BJ (cell line): ENCODE results near the gene EFCAB9. TPM values are rescaled to one million over a fixed set of nuclear protein-coding genes. Genes with fewer than 3 reads are reported as not detected.

Experiments used
- CTCF ChIA-PET: fragments of 350-600 bp; formaldehyde crosslinking; extraction: SDS; loops from one replicate; lab custom pipeline; 2021; ENCODE audit warnings: antibody characterized with exemption, inconsistent platforms; lab: Yijun Ruan, JAX
- POLR2A ChIA-PET: fragments of 300-600 bp; sonication (Branson Sonifier 250); formaldehyde crosslinking; extraction: SDS; loops from one replicate; lab custom pipeline; 2021; ENCODE audit warnings: antibody characterized with exemption; lab: Charles Lee
- DNase-seq: peaks from one replicate; pipeline ENCODE4 v3.0.0-alpha.2; 2011; ENCODE audit warnings: low read depth
- H3K27me3 ChIP-seq: 2 replicates; pipeline ENCODE4 v1.6.0; 2011; ENCODE audit warnings: low read length; ENCODE audit not compliant: control insufficient read depth, insufficient read depth
- H3K36me3 ChIP-seq: 2 replicates; pipeline ENCODE4 v1.5.1; 2011; ENCODE audit warnings: low read length; ENCODE audit not compliant: control insufficient read depth, insufficient read depth
- H3K4me3 ChIP-seq: 2 replicates; pipeline ENCODE4 v1.5.1; 2011; ENCODE audit warnings: low read depth, mild to moderate bottlenecking, control low read depth, low read length
- polyA plus RNA-seq: library from polyadenylated mRNA; depleted of rRNA; stranded (reverse); fragments of >200 nt; gene quantifications from 2 replicates; pipeline ENCODE4 v1.2.3, GENCODE V29; 2011
- TF ChIP-seq, protein P1 (sequence below): IDR thresholded peaks from 2 replicates; pipeline ENCODE4 v1.5.1; 2011; ENCODE audit warnings: low read depth, mild to moderate bottlenecking, control low read depth, inconsistent platforms, low read length, moderate library complexity; ENCODE audit not compliant: insufficient read depth

The EFCAB9 gene
- polyA plus RNA-seq, 1 experiment, result not detected

DNA sequence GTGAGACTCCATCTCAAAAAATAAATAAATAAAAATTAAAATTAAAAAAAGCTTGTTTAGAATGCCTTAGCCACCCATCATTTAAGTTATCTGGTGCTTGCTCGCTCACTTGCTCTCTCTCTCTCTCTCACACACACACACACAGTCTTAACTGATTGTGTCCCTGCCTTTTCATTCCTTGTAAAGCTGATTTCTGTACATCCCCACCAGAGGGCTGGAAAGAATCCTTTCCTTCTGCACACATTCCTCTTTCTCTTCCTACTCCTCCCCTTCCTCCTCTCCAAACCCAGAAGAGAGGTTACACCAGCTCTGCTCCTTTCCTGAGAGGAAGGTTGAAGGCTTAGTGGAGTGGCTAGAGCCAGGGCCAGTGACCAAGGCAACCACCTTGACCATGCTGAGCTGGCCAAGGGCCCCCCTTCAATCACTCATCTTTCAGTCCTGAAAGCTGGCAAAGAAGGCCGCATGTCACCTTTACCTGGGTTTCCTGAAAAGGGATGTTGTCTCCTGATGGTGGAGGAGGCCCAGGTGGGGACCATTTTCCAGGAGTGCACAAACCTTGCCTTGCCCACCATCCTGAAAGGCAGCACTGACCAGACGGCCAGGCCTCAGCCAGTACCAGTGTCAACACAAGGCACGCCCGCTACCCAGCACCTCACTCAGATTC, 31.5 kb upstream of the EFCAB9 start:
- Histone ChIP-seq H3K4me3 (no peak overlapping the region), H3K36me3 (no peaks in the 10 kb centered on the region), H3K27me3 (no peaks in the 10 kb centered on the region)
- TF ChIP-seq, protein P1, sequence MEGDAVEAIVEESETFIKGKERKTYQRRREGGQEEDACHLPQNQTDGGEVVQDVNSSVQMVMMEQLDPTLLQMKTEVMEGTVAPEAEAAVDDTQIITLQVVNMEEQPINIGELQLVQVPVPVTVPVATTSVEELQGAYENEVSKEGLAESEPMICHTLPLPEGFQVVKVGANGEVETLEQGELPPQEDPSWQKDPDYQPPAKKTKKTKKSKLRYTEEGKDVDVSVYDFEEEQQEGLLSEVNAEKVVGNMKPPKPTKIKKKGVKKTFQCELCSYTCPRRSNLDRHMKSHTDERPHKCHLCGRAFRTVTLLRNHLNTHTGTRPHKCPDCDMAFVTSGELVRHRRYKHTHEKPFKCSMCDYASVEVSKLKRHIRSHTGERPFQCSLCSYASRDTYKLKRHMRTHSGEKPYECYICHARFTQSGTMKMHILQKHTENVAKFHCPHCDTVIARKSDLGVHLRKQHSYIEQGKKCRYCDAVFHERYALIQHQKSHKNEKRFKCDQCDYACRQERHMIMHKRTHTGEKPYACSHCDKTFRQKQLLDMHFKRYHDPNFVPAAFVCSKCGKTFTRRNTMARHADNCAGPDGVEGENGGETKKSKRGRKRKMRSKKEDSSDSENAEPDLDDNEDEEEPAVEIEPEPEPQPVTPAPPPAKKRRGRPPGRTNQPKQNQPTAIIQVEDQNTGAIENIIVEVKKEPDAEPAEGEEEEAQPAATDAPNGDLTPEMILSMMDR, result peak; percentile 36
- ChIA-PET CTCF (interaction anchor here (0.5 to 2.2 kb wide), 7 partner anchors 10 to 111 kb away, joined by 3 to 8 read pairs (median 3); partner anchors contain the start of gene STK10), POLR2A (interaction anchor here (0.7 kb wide), 1 partner anchor 12 kb away, joined by 5 read pairs; no protein-coding TSS in a partner anchor)
- no peak for DNase-seq

DNA sequence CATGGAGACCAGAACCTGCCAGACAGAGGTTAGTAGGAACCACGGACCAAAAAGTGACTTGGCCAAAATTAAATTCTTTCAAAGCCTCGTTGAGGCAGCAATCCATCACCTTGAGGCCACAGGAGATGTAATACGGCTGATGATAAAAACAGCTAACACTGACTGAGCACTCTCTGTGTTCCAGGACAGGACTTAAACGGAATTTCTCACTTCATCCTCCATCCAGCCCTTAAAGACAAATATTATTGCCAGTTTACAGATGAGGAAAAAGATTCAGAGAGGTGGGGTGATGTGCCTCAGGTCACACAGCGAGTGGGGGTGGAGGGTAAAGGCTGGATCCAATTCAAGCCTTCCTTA, 31.0 kb upstream of the EFCAB9 start:
- ChIA-PET CTCF (interaction anchor here (0.5 to 2.2 kb wide), 9 partner anchors 10 to 111 kb away, joined by 3 to 8 read pairs (median 3); partner anchors contain the start of gene STK10), POLR2A (interaction anchor here (0.6 to 0.7 kb wide), 2 partner anchors 13 to 16 kb away, joined by 5 read pairs; no protein-coding TSS in a partner anchor)
- DNase-seq, result no peak
- H3K4me3 ChIP-seq, result no peak overlapping the region
- no peaks in the 10 kb centered on the region for H3K27me3 ChIP-seq
- TF ChIP-seq, protein P1, result no peak
- H3K36me3 ChIP-seq, result no peaks in the 10 kb centered on the region

DNA sequence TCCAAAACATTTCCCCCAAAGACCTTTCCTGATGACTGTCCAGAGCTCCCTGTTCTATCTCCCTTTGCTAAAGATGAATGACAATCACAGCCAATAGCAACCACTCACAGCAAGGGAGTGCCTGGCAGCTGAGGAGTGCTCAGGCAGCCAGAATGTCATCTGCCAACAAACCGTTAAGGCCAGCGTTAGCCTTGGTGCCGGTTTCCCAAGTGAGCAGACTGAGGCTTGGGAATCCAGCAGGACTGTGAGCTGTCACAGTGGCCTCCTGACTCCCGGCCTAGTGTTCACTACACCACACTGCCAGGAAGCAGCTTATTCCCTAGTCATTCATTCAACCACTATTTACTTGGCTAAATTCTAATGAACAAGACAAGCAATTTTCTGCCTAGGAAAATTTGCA, 30.6 kb upstream of the EFCAB9 start:
- no peak for DNase-seq
- ChIA-PET POLR2A (interaction anchor here (0.6 kb wide), 1 partner anchor 15 kb away, joined by 5 read pairs; no protein-coding TSS in a partner anchor), CTCF (interaction anchor here (0.6 to 2.2 kb wide), 6 partner anchors 9 to 56 kb away, joined by 3 to 8 read pairs (median 3); partner anchors contain the start of gene STK10)
- TF ChIP-seq, protein P1, result no peak
- Histone ChIP-seq H3K36me3 (no peaks in the 10 kb centered on the region; the same call in 1 of the 2 replicates), H3K27me3 (no peaks in the 10 kb centered on the region), H3K4me3 (no peak overlapping the region)

DNA sequence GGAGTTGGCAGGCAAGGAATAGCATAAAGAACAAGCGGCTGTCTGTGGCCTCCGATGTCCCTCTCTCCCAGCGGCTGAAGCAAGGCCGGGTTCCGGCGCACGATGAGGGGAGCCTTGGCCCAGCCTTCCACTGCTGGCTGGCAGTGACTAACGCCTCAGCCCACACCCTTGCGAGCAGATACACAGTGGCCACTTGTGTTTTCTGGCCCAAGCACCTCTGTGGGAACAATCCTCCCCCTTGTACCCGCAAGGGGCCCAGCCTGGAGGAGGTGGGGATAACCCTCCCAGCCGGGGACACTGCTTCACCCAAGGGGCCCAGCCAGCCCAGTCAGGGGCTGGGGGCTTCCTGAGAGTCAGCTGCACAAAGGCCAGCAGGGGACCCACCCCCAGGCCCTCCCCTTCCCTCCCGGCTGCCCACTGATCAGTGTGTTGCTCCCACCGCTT, 29.2 kb upstream of the EFCAB9 start:
- DNase-seq, result no peak
- no peak overlapping the region for H3K4me3 ChIP-seq
- POLR2A ChIA-PET, result interaction anchor here (0.6 kb wide), 1 partner anchor 901 kb away, joined by 3 read pairs; no protein-coding TSS in a partner anchor
- CTCF ChIA-PET, result no interaction called here
- H3K27me3 ChIP-seq, result no peaks in the 10 kb centered on the region
- TF ChIP-seq, protein P1, result no peak
- H3K36me3 ChIP-seq, result peaks cover 4% of the 10 kb centered on the region; the same call in 1 of the 2 replicates

DNA sequence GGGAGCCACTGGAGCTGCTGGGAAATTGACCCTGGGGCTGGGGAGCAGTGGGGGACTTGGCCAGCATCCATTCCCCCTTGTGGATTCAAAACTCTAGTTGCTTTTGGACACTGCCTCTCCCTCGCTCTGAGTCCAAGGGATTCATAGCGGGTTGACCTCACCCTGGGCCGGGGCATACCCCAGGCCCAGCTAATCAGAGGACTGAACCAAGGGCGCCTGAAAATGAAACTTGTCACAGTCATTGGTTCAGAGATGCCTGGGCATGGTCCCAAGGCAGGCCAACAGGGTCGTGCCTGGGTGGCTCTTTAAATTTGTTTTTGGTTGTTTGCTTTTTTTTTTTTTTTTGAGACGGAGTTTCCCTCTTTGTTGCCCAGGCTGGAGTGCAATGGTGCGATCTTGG, 28.5 kb upstream of the EFCAB9 start:
- Histone ChIP-seq H3K27me3 (no peaks in the 10 kb centered on the region), H3K4me3 (no peak overlapping the region), H3K36me3 (peaks cover 4% of the 10 kb centered on the region)
- no peak for DNase-seq
- ChIA-PET POLR2A (no interaction called here), CTCF (no interaction called here)
- TF ChIP-seq, protein P1, result no peak
